Activated naive CD4-positive, alpha-beta T cell treated with anti-CD3 and anti-CD28 coated beads for 36 hours (primary cell): ENCODE measurements around the gene RTKN2. TPM values are rescaled to one million over a fixed set of nuclear protein-coding genes. Genes with fewer than 3 reads are reported as not detected.

Experiments used
- CTCF ChIA-PET: fragments of 350-600 bp; sonication (Branson Sonifier 250); formaldehyde crosslinking; loops from one replicate; lab custom pipeline; 2021; ENCODE audit warnings: antibody characterized with exemption; lab: Charles Lee
- DNase-seq: peaks from one replicate; pipeline ENCODE4 v3.0.0-alpha.2; 2020
- H3K27ac Mint-ChIP-seq: one replicate; pipeline ENCODE4 v1.8.0; 2021; ENCODE audit warnings: mild to moderate bottlenecking, mixed read lengths
- H3K27me3 Mint-ChIP-seq: one replicate; pipeline ENCODE4 v1.8.0; 2021; ENCODE audit warnings: low read depth, mixed read lengths
- H3K36me3 Mint-ChIP-seq: one replicate; pipeline ENCODE4 v1.8.0; 2021; ENCODE audit warnings: low read depth, mixed read lengths
- H3K4me1 Mint-ChIP-seq: one replicate; pipeline ENCODE4 v1.8.0; 2021; ENCODE audit warnings: low read depth, mixed read lengths
- H3K4me3 Mint-ChIP-seq: one replicate; pipeline ENCODE4 v1.8.0; 2021; ENCODE audit warnings: mild to moderate bottlenecking, moderate library complexity, mixed read lengths
- H3K9me3 Mint-ChIP-seq: one replicate; pipeline ENCODE4 v1.8.0; 2021; ENCODE audit warnings: mixed read lengths
- intact Hi-C: fragments of 100-400 bp; cut with micrococcal nuclease; formaldehyde crosslinking; loops from one replicate; pipeline ENCODE4 v1.15.1; 2023
- total RNA-seq, 2 experiments: library from RNA; stranded (reverse); gene quantifications; one replicate each; pipeline ENCODE4 v1.2.3, GENCODE V29; 2021

RTKN2 gene
- total RNA-seq, 2 experiments from 2014 or later = 4.7 to 5.4 TPM

- intact Hi-C loops = no loop called here
- Mint-ChIP-seq H3K9me3 (no peaks in the 10 kb centered on the region), H3K4me1 (peaks cover 41% of the 10 kb centered on the region), H3K27me3 (no peaks in the 10 kb centered on the region), H3K36me3 (peaks cover 1% of the 10 kb centered on the region), H3K4me3 (no peak overlapping the region), H3K27ac (peak overlapping the region; percentile 59)
- CTCF ChIA-PET = interaction anchor here (0.6 to 1.5 kb wide), 4 partner anchors 54 to 489 kb away, joined by 3 to 4 read pairs (median 3); no protein-coding TSS in a partner anchor
- no peak for DNase-seq
These were observed 28.6 kb downstream of the RTKN2 start for GRCh38 chr10:62239994-62240393.

DNA sequence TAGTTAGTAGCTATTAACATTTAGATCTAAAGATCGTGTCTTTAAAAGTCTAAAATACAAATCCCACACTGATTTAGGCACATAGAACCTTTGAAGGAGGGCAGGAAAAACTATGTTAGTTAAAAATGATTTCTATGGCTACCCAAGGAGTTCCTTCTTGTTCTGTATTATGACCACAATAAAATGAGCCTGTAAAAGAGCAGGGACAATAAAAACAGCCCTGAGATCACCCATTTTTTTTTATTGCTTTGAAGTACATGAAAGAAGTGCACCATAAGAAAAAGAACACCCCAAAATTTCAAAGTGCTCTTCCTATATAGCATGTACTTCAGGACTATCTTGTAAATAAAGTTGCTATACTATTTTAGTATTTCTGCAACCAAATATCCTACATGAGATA lies 29.8 kb downstream of the RTKN2 start:
- intact Hi-C loops = no loop called here

GRCh38 chr10:62237966-62238365 lies 30.7 kb downstream of the RTKN2 start:
- CTCF ChIA-PET = interaction anchor here (1.3 kb wide), 1 partner anchor 11 kb away, joined by 3 read pairs; no protein-coding TSS in a partner anchor
- Mint-ChIP-seq H3K27me3 (no peaks in the 10 kb centered on the region), H3K4me1 (peaks cover 34% of the 10 kb centered on the region), H3K36me3 (peaks cover 1% of the 10 kb centered on the region), H3K4me3 (no peak overlapping the region), H3K9me3 (no peaks in the 10 kb centered on the region), H3K27ac (no peak overlapping the region)
- DNase-seq = no peak
- intact Hi-C loops = no loop called here

More for the DNA sequence above, 29.8 kb downstream of the RTKN2 start:
- DNase-seq = no peak
- no peaks in the 10 kb centered on the region for H3K9me3 Mint-ChIP-seq
- CTCF ChIA-PET = interaction anchor here (0.6 to 1.3 kb wide), 3 partner anchors 10 to 334 kb away, joined by 3 to 10 read pairs (median 3); no protein-coding TSS in a partner anchor
- no peaks in the 10 kb centered on the region for H3K27me3 Mint-ChIP-seq
- H3K4me3 Mint-ChIP-seq = no peak overlapping the region
- H3K27ac Mint-ChIP-seq = peak overlapping the region; percentile 41
- H3K36me3 Mint-ChIP-seq = peaks cover 1% of the 10 kb centered on the region
- H3K4me1 Mint-ChIP-seq = peaks cover 41% of the 10 kb centered on the region

DNA sequence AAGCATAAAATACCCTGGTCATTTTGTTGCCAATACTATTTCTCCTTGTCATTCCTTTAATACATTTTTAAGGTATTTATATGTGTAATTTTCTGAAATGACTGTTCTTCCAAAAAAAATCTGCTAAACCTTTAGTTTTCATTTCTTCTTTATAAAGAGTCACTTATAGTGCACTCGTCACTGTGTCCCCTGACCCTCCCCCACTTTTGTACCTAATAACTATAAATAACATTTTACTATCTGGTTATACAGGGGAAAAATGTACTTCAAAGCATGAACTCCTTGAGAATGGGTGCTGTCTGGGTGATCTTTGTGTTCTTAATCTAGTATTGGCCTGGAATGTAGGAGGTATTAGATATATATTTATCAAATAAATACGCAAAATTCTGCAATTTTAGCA lies 31.1 kb downstream of the RTKN2 start:
- no peak overlapping the region for H3K4me3 Mint-ChIP-seq
- H3K9me3 Mint-ChIP-seq = no peaks in the 10 kb centered on the region
- no peaks in the 10 kb centered on the region for H3K27me3 Mint-ChIP-seq
- intact Hi-C loops = no loop called here
- peak overlapping the region; percentile 24 for H3K27ac Mint-ChIP-seq
- CTCF ChIA-PET = interaction anchor here (1.3 kb wide), 1 partner anchor 12 kb away, joined by 3 read pairs; no protein-coding TSS in a partner anchor
- peaks cover 1% of the 10 kb centered on the region for H3K36me3 Mint-ChIP-seq
- peaks cover 34% of the 10 kb centered on the region for H3K4me1 Mint-ChIP-seq
- DNase-seq = no peak

- no peak for DNase-seq
- Mint-ChIP-seq H3K36me3 (no peaks in the 10 kb centered on the region), H3K4me1 (peaks cover 33% of the 10 kb centered on the region), H3K27ac (peak overlapping the region; percentile 54), H3K9me3 (no peaks in the 10 kb centered on the region), H3K27me3 (no peaks in the 10 kb centered on the region), H3K4me3 (peak overlapping the region; percentile 13)
- CTCF ChIA-PET = interaction anchor here (1.5 kb wide), 1 partner anchor 11 kb away, joined by 6 read pairs; no protein-coding TSS in a partner anchor
- intact Hi-C loops = no loop called here
These were observed 34.5 kb downstream of the RTKN2 start for GRCh38 chr10:62234077-62234605.

DNA sequence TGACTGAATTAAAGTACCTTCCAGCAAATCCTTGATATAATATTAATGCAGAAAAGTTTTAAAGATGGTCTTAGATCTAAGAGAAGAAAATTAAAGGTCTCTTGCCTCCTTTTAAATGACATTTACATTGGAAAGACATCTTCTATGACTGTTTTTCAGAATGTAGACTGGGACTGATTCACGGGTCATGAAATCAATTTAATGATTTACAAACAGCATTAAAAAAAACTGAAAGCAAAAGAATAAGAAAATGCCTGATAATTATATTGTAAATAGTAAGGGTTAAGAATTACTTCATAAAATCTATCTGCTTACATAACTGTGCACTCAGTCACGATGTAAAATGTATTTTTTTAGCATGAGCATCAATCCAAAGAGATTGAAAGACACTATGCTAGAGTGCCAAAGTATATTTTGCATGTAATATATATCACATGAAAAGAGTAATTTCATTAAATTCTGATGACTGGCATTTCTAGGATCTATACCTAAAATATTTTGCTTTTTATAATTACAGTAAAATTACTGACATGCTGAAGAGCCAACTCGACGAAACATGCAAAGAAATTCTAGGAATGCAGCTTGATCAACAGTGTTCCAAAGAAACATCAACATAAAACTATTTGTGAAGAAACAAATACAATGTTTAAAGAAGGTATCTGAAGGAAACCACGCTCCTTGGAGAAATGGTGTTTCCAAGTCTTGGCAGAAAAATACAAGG lies 35.1 kb downstream of the RTKN2 start:
- H3K4me1 Mint-ChIP-seq = peaks cover 30% of the 10 kb centered on the region
- CTCF ChIA-PET = interaction anchor here (1.5 kb wide), 1 partner anchor 12 kb away, joined by 6 read pairs; no protein-coding TSS in a partner anchor
- H3K9me3 Mint-ChIP-seq = no peaks in the 10 kb centered on the region
- intact Hi-C loops = no loop called here
- no peaks in the 10 kb centered on the region for H3K36me3 Mint-ChIP-seq
- H3K27me3 Mint-ChIP-seq = no peaks in the 10 kb centered on the region
- no peak overlapping the region for H3K4me3 Mint-ChIP-seq
- peak overlapping the region; percentile 54 for H3K27ac Mint-ChIP-seq
- no peak for DNase-seq

- Mint-ChIP-seq H3K9me3 (no peaks in the 10 kb centered on the region), H3K4me3 (no peak overlapping the region), H3K27me3 (no peaks in the 10 kb centered on the region), H3K36me3 (no peaks in the 10 kb centered on the region), H3K27ac (peak overlapping the region; percentile 9), H3K4me1 (peaks cover 27% of the 10 kb centered on the region)
- CTCF ChIA-PET = no interaction called here
- intact Hi-C loops = no loop called here
- DNase-seq = no peak
These were observed 36.8 kb downstream of the RTKN2 start for GRCh38 chr10:62231805-62232204.

DNA sequence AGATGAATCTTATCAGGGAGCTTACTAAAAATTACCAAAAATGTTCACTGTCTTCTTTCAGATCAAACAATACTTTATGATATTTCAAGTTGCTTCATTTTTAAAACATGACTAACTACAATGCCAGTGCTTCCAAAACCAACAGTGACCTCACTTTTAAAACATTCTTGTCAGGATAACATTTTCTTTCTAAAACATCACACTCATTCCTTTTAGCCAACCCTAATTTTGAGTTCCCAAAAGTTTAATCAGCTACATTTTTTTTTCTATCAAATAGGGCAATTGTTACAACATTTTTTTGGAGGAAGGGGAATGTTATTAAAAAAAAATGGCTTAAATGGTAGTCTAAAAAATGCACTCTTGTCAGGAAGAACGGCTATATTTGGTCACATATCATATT lies 37.3 kb downstream of the RTKN2 start:
- Mint-ChIP-seq H3K27me3 (no peaks in the 10 kb centered on the region), H3K27ac (no peak overlapping the region), H3K4me1 (peaks cover 24% of the 10 kb centered on the region), H3K36me3 (no peaks in the 10 kb centered on the region), H3K4me3 (no peak overlapping the region), H3K9me3 (no peaks in the 10 kb centered on the region)
- CTCF ChIA-PET = interaction anchor here (0.7 kb wide), 1 partner anchor 1159 kb away, joined by 3 read pairs; no protein-coding TSS in a partner anchor
- no peak for DNase-seq
- intact Hi-C loops = no loop called here

DNA sequence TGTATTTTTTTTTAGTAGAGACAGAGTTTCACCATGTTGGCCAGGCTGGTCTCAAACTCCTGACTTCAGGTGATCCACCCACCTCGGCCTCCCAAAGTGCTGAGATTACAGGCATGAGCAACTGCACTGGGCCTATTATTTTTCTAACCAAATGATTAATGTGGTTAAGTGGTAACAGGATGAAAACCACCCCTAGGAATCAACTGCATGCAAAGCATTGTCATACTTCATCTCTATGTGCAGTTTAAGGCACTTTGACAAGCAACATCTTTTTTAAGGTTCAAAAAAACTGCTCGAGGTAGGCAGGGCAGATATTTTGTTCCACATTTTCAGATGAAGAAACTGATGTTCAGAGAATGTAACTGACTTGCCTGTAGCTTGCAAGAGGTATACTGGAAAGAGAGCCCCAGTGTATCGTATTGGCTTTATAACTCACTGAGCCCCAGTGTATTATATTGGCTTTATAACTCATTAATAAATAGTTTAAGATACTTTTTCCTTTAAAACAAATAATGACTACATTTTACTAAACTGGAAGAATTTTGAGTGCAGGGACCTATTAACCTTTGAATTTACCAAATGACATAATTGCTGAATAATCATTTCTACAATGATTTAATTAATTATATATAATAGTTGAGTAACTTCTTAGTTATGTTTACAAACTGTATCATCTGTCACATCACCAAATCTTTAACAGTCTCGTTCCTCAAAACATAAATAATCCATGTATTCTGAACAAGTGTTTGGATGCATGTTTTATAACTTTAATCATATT lies 38.1 kb downstream of the RTKN2 start:
- Mint-ChIP-seq H3K4me3 (no peak overlapping the region), H3K36me3 (no peaks in the 10 kb centered on the region), H3K9me3 (no peaks in the 10 kb centered on the region), H3K27me3 (no peaks in the 10 kb centered on the region), H3K27ac (no peak overlapping the region), H3K4me1 (peaks cover 18% of the 10 kb centered on the region)
- intact Hi-C loops = no loop called here
- CTCF ChIA-PET = interaction anchor here (0.7 to 1.0 kb wide), 2 partner anchors 42 to 1159 kb away, joined by 3 read pairs; no protein-coding TSS in a partner anchor
- no peak for DNase-seq

GRCh38 chr10:62225362-62225761 lies 43.3 kb downstream of the RTKN2 start:
- H3K27me3 Mint-ChIP-seq = no peaks in the 10 kb centered on the region
- CTCF ChIA-PET = interaction anchor here (0.6 to 1.0 kb wide), 2 partner anchors 44 to 374 kb away, joined by 3 to 5 read pairs; no protein-coding TSS in a partner anchor
- H3K4me3 Mint-ChIP-seq = no peak overlapping the region
- H3K27ac Mint-ChIP-seq = peak overlapping the region; percentile 86
- intact Hi-C loops = loop anchor here (1.0 kb wide), 5 partner anchors 20 to 232 kb away; no protein-coding TSS in a partner anchor
- H3K36me3 Mint-ChIP-seq = peaks cover 6% of the 10 kb centered on the region
- H3K9me3 Mint-ChIP-seq = no peaks in the 10 kb centered on the region
- H3K4me1 Mint-ChIP-seq = peaks cover 13% of the 10 kb centered on the region
- DNase-seq = no peak

DNA sequence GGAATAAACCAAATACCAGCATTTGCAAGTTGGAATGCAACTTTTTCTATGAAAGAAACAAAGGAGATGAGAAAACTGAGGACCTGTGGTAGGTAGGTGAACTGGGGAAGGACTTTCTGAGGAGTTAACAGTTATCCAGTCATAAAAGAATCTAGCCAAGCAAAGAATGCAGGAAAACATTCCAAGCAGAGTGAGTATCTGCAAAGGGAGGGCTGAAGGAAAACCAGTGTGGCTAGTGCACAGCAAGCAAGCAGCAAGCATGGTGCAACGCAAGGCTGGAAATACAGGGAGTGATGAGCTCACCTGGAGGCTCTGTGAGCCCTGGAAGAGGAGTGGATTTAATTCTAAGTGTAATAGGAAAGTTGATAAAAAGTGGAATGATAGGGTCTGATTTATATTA lies 44.0 kb downstream of the RTKN2 start:
- Mint-ChIP-seq H3K9me3 (no peaks in the 10 kb centered on the region), H3K27ac (peak overlapping the region; percentile 86), H3K27me3 (no peaks in the 10 kb centered on the region), H3K4me3 (no peak overlapping the region), H3K36me3 (peaks cover 6% of the 10 kb centered on the region), H3K4me1 (peaks cover 10% of the 10 kb centered on the region)
- CTCF ChIA-PET = interaction anchor here (0.6 to 1.0 kb wide), 2 partner anchors 43 to 373 kb away, joined by 3 to 5 read pairs; no protein-coding TSS in a partner anchor
- DNase-seq = no peak
- intact Hi-C loops = loop anchor here (1.0 kb wide), 5 partner anchors 21 to 231 kb away; no protein-coding TSS in a partner anchor

GRCh38 chr10:62217683-62218082 lies 51.0 kb downstream of the RTKN2 start:
- Mint-ChIP-seq H3K27ac (no peak overlapping the region), H3K27me3 (no peaks in the 10 kb centered on the region), H3K4me1 (no peaks in the 10 kb centered on the region), H3K4me3 (no peak overlapping the region), H3K36me3 (no peaks in the 10 kb centered on the region), H3K9me3 (no peaks in the 10 kb centered on the region)
- no peak for DNase-seq
- intact Hi-C loops = no loop called here
- CTCF ChIA-PET = interaction anchor here (0.8 kb wide), 1 partner anchor 92 kb away, joined by 6 read pairs; no protein-coding TSS in a partner anchor
